ENCODE results near the gene DCTN1.

DCTN1 gene

DNA sequence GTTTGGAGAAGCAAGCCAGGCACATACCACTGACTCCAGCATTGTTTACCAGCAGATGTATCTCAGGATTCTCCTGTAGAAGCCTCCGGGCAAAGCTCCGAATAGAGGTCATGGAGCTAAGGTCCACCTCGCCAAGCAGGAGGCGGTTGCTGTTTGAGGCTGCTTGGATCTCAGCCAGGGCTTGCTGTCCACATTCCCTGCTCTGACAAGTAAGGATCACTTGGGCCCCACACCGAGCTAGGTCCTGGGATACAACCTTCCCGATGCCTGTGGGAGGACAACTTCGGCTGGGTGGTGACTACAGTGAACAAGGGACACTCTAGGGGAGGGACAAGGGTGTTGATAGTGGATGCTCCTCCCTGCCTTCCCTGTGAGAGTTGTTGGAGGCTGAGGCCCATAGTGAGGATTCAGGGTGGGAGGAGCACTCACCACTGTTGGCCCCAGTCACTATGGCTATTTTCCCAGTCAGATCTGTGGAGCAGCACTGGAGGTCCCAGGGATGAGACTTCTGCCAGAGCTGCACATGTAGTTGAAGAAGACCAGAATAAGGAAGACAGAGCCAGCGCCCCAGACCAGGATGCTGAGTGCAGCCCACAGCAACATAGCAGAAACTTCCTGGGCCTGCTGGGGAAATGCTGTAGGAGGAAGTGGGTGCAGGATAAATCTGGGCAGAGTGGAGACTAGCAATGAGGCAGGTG lies 33.0 kb upstream of the DCTN1 start:
- DNase-seq (ENCODE audit: low spot score), result no peak

GRCh38 chr2:74407682-74408081 lies 27.6 kb upstream of the DCTN1 start:
- DNase-seq (ENCODE audit: low spot score), result no peak

DNA sequence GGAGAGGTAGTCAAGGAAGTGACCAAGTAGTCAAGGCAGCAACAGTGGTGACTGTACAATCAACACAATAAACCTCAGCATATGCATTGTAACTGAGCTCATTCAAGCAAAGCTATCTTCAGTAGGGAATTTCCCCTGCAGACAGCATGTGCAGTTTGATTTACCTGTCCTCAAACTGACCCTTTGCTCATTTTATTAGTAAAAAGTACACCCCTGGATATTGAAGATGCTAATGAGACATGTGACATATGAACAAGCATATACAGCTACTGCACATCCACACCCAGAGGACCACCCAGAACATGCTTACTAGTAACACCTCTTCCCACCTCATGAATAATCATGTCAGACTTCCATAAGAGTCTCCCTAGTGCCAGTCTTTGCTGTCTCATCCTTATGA lies 25.9 kb upstream of the DCTN1 start:
- DNase-seq (ENCODE audit: low spot score), result no peak

DNA sequence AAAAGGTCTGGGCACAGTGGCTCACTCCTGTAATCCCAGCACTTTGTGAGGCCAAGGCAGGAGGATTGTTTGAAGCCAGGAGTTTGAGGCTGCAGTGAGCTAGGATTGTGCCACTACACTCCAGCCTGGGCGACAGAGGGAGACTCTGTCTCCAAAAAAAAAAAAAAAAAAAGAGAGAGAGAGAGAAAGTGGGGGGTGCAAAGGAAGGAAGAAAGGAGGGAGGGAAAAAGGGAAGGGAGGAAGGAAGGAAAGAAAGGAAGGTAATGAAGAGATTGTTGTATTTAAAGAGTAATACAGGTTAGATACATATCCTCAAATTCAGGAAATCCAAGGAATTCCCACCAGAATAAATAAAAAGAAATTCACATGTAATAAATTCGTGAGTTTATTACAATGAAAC lies 21.8 kb upstream of the DCTN1 start:
- DNase-seq (ENCODE audit: low spot score), result no peak

DNA sequence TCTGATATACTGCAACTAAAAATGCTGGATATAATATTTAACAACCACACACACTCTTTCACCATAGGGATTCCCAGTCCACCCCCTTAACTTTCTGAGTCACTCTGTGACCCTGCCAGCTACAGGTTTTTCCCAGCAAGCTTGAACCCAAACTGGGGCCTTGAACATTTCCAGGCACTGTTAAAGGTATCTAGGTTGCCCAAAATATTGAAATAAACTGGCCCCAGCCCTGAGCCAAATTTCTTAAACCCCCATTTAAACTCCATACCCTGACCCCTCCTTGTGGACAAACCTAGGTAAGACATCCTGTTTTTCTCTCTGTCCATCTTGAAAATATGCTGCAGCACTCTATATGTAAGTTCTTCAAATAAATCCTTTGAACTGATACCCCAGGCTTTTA lies 19.7 kb upstream of the DCTN1 start:
- DNase-seq (ENCODE audit: low spot score), result peak; percentile 47

GRCh38 chr2:74396149-74396548 lies 16.0 kb upstream of the DCTN1 start:
- no peak for DNase-seq (ENCODE audit: low spot score)

- DNase-seq (ENCODE audit: low spot score), result no peak
Observed at GRCh38 chr2:74393525-74393924, 13.4 kb upstream of the DCTN1 start.

GRCh38 chr2:74392449-74392743 lies 12.3 kb upstream of the DCTN1 start:
- DNase-seq (ENCODE audit: low spot score), result no peak

DNA sequence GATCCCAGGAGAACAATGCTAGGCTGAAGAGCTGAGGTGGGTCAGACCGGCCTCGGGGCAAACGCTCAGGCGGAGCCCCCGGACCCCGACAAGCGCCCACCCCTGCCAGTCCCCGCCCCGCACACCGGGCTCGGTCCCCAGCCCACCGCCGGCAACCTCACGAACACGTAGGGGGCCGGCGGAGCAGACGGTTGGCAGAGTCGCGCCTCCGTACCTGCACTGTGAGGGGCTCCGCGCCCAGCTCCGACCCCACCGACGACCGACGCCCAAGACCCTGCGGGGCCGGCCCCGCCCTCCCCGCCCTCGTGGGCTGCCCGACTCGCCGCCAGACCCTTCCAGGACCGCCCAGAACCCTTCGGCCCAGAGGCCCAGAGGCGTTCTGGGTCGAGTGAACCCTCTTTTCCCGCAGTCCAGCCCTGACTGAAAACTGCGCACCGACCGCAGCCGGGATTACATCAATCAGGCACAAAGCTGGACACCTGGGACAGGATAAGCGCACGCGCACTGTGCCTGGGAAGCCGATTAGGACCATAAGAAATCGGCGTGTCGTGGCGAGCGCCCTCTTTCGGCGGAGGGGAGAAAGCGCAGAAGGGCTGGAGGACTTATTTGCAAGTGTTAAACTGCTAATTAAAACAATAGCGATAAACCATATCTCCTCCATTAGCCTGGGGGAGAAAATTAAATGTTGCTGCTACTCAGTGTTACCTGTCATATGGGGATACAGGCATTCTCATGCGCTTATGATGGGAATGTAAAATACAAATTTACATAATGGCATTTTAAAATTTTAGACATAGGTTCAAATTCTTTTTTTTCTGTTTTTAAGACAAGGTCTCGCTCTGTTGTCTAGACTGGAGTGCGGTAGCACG lies 11.7 kb upstream of the DCTN1 start:
- DNase-seq (ENCODE audit: low spot score), result peak; percentile 97

GRCh38 chr2:74391209-74391579 lies 11.1 kb upstream of the DCTN1 start:
- no peak for DNase-seq (ENCODE audit: low spot score)

- no peak for DNase-seq (ENCODE audit: low spot score)
Observed at GRCh38 chr2:74390606-74391005, 10.5 kb upstream of the DCTN1 start.

- no peak for DNase-seq (ENCODE audit: low spot score)
Observed at GRCh38 chr2:74387346-74387745, 7.2 kb upstream of the DCTN1 start.

GRCh38 chr2:74385396-74385795 lies 5.3 kb upstream of the DCTN1 start:
- no peak for DNase-seq (ENCODE audit: low spot score)

GRCh38 chr2:74384051-74384450 lies 3.9 kb upstream of the DCTN1 start:
- no peak for DNase-seq (ENCODE audit: low spot score)

DNA sequence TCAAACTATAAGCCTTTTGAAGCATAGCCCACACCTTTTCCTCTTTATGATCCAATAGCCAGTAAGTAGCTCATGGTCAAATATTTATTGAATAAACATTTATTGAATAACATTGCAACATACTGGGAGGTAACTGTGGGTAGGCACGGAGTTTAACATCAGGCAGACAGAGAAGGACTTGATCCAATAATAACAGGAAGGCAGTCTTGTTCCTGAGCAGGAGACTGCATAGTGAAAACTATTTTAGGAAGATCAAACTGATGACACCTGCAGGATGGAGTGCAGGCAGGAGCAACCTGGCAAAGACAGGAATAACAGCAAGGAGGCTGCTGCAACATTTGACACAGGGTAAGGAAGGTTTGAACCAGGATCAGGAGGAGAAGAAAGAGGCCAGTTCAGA lies 3.1 kb upstream of the DCTN1 start:
- DNase-seq (ENCODE audit: low spot score), result no peak

- DNase-seq (ENCODE audit: low spot score), result no peak
Observed at GRCh38 chr2:74381751-74382150, 1.6 kb upstream of the DCTN1 start.

DNA sequence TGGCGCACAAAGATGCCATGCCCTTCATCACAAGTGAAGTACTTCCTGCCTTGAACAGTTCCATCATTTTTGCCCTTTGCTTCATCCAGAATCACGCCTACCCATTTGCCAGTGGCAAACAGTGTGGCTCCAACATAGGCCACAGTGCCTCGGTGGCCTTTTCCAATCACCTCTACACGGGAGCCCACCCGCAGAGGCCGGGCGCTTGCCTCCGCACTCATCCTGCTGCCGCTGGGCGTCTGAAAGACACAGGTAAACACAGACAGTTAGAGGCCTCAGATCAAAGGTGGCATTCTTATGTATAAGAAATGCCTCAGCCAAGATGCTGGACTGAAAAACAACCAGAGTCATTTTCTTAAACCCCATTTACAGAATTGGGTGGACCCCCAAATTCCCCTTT lies 2.1 kb downstream of the DCTN1 start:
- DNase-seq (ENCODE audit: low spot score), result no peak

DNA sequence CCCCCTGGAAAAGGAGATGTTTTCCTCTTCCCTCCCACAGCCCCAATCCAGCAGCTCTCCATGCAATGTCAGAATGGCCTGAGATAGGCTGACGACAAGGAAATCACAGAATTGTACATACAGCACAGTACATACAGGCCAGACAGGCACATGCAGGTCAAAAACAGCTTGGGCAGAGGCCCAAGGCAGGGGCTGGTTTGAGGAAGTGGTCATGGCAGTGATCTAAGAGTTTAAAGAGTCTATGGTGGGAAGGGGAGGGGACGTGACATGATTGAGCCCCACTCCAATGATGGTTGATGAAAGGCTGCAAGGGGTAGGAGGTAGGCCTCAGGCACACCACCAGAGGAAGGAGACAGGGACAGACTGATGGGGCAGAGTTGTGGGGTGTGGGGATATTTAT lies 4.3 kb downstream of the DCTN1 start:
- no peak for DNase-seq (ENCODE audit: low spot score)

GRCh38 chr2:74374509-74375205 lies 5.5 kb downstream of the DCTN1 start:
- no peak for DNase-seq (ENCODE audit: low spot score)

DNA sequence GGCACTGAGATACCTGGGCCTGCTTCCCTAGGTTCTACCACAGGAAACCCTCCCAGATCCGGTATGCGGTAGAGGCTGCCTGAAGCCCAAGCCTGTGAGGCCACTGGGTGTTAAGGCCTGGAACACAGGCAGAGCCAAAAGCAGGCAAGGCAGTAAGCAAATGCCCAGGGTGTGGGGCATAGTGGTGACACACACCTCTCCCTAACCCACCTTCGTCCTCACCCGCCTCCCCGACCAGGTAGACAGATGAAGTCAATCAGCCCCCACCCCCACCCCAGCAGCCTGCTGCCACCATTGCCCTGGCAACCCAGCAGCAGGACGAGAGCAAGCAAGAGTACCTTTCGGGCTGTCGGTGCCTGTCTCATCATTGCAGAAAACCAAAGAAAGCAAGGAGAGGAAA lies 6.1 kb downstream of the DCTN1 start:
- DNase-seq (ENCODE audit: low spot score), result no peak

DNA sequence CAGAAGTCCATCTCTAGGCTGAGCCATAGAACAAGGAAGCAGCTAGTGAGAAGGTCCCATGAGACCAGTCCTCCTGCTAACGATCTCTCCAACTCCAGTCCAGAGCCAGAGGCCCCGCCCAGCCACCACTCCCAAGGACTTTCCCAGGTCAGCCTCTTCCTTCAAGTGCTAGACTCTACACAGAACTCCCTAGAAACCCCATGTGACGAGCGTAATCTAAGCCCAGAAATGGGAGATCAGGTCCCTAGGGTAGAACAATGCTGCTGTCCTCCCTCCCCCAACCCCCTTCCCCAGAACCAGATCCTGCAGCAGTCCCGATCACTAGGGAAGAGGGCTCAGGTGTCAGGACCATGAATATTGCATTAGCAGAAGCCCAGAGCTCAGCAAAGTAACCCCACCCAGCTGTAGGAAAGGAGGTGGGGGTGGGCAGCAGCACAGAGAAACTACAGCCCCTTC lies 6.9 kb downstream of the DCTN1 start:
- no peak for DNase-seq (ENCODE audit: low spot score)

- DNase-seq (ENCODE audit: low spot score), result no peak
Observed at GRCh38 chr2:74372674-74373073, 7.4 kb downstream of the DCTN1 start.

DNA sequence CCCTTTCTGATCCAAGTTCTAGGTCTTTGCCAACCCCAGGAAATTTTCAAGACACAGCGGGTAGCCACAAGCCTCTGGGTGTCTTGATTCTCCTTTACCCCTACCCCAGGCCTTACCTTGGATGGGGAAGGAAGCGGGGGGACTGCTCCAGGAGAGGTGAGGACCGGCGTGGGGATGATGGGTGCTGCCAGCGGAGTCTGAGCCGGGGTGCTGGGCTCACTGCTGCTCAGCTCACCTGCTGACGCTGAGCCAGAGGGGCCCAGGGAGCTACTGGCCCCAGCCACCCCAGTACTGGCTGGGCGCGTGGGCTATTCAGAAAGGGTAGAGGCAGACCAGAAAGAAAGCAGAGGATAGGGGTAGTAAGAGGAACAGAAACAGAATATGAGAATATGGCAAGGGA lies 8.7 kb downstream of the DCTN1 start:
- no peak for DNase-seq (ENCODE audit: low spot score)
